ENCODE data around the gene HEY2.

DNA sequence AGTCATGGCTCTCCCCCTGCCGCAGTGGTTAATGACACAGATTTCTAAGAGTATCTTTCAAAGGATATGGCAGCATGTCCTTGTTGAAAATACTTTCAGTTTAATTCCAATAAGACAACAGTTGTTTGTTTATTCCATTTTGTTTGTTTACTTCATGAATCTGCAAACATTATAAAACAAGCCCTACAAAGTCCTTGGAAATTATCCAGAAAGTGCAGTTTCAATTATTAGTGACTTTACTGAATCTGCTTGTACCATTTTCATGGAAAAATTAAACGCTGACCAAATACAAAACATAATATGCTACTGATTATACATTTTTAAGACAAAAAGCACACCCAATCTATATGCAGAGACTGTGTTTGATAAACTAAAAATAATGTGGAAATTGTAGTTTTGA, 3.3 kb downstream of the HEY2 start:
- TF ChIP-seq, protein P1, sequence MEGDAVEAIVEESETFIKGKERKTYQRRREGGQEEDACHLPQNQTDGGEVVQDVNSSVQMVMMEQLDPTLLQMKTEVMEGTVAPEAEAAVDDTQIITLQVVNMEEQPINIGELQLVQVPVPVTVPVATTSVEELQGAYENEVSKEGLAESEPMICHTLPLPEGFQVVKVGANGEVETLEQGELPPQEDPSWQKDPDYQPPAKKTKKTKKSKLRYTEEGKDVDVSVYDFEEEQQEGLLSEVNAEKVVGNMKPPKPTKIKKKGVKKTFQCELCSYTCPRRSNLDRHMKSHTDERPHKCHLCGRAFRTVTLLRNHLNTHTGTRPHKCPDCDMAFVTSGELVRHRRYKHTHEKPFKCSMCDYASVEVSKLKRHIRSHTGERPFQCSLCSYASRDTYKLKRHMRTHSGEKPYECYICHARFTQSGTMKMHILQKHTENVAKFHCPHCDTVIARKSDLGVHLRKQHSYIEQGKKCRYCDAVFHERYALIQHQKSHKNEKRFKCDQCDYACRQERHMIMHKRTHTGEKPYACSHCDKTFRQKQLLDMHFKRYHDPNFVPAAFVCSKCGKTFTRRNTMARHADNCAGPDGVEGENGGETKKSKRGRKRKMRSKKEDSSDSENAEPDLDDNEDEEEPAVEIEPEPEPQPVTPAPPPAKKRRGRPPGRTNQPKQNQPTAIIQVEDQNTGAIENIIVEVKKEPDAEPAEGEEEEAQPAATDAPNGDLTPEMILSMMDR (conservative IDR thresholded peaks at IDR 0.05): no peak
- TF ChIP-seq ZFX (IDR thresholded peaks at IDR 0.05): no peak

Measured in C4-2B (cell line).